HG02642 (cell line): Measurements from ENCODE around the gene LZTFL1.

Experiments
- ATAC-seq: cut with Tn5 transposase; IDR thresholded peaks from one replicate; pipeline ENCODE4 v1.9.1; 2021; ENCODE audit warnings: mild to moderate bottlenecking; ENCODE audit not compliant: unreplicated experiment, poor library complexity

The LZTFL1 gene, protein sequence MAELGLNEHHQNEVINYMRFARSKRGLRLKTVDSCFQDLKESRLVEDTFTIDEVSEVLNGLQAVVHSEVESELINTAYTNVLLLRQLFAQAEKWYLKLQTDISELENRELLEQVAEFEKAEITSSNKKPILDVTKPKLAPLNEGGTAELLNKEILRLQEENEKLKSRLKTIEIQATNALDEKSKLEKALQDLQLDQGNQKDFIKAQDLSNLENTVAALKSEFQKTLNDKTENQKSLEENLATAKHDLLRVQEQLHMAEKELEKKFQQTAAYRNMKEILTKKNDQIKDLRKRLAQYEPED

DNA sequence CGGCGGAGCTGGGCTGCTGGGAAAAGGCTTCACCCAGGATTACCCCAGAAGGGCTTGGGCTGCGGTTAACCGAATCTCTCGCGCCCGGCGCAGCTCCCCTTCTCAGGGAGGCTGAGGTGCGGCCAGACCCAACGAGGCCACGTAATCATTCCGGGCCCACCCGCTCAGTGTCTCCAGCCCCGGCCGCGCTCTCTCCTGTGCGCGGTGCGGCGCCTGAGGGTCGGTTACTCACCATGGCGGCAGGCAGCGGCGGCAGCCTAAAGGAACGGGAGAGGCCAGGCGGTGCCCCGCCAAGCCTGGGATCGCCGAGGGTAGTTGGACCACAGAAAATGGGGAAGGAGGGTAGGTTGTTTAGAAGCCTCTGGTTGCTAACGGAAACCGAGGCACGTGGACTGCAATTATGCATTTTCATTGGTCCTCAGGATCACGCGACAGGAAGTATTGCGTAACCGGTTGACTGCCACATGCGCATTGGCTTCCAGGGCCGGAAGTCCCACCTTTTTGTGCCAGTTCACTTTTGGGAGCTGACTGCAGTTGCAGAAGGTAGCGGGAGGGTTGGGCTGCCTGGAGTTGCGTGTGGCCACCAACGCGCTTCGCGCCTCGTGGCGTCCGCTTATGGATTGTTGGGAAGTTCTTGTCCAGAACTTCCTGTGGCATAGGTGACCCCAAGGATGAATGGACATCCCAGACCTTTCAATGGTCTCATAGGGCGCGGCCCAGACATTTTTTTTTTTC is at the start of gene LZTFL1:
TSS of gene LZTFL1 (minus strand) at position 363 of the 735 bp plus-strand sequence. CDS start at position 235, 128 bp downstream.
- ATAC-seq, result peak; percentile 90

DNA sequence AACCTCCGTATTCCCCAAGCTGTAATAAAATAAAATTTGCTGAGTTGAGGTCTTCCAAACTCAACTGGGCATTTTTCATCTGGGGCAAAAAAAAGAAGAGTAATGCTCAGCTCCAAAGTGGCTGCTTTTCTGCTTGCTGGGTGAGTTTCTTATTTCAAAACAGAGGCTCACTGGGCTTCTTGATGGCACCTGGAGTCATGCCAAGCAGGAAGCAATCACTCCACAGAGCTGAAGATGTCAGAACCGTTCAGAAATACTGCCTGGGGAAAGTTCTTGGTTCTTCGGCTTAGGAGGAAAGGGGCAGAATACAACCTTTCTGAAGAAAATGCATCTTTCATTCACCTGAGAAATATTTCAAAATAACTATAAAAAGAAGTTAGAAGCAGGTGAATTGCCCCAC is 48.5 kb upstream of the LZTFL1 start:
- ATAC-seq, result no peak

DNA sequence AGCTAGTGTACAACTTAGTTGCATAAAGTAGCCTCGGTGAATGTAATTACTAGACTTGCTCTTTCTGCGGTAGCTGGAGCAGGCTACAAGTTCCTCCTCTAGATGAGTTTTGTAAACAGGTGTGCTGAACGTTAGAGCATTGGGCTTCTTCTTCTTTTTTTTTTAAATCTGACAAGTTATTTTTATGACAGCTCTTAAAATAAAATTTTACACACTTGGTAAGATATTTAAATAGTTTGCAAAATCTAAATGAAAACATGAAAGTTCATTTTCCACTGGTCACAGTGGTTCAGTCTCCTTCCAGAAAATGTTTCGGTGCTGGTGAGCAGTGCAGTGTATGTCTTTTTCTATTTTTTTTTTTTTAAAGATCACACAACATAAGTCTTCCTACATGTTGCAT is 47.4 kb upstream of the LZTFL1 start:
- no peak for ATAC-seq

DNA sequence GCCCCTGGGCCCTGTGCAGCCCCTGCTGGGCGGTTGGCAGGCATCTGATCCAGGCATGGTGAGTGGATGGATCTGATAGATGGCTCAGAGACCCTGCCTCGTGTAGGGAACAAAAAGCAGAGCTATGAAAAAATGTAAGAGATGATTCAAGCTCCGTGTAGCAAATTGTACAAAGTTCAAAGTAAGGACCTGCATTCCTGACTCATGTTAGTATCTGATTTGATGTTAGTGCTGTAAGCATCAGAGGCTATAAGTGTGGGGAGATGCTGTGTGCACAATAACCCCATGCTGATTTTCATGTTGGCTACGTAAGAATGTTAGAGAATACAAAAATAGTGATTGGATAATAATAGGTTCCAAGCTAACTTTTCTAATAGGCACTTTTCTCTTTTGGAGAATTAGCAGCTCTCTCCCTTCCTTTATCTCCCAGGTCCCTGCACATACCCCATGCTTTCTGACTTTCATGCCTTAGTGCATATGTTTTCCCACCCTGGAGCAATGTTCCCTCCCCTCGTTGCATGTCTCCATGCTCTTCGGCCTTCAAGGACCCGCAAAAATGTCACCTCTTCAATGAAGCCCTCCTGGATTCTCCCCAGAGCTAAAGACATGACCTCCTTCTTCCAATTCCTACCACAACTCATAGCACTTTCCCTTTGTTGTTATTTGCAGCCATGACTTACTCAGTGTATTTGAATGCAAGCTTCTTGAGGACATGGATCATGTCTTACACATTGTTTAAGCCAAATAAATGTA is 46.0 kb upstream of the LZTFL1 start:
- ATAC-seq, result no peak

DNA sequence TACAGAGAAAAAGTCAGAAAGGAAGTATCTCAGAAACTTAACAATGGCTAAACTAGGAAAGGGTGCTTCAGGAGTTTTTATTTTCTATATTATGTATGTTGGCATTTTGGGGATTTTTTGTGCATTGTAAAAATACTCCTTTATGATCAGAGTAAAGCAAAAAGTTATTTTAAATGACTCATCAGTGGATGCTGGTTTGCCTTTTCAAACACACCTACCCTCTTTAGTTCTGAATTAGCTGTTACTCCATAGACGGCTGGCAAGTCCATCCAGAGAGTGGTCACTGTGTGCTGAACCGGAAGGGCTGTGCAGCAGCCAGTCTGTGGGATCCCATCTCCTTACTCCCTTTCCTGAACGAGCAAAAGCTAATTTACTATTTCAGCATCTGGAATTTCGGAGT is 45.4 kb upstream of the LZTFL1 start:
- no peak for ATAC-seq

DNA sequence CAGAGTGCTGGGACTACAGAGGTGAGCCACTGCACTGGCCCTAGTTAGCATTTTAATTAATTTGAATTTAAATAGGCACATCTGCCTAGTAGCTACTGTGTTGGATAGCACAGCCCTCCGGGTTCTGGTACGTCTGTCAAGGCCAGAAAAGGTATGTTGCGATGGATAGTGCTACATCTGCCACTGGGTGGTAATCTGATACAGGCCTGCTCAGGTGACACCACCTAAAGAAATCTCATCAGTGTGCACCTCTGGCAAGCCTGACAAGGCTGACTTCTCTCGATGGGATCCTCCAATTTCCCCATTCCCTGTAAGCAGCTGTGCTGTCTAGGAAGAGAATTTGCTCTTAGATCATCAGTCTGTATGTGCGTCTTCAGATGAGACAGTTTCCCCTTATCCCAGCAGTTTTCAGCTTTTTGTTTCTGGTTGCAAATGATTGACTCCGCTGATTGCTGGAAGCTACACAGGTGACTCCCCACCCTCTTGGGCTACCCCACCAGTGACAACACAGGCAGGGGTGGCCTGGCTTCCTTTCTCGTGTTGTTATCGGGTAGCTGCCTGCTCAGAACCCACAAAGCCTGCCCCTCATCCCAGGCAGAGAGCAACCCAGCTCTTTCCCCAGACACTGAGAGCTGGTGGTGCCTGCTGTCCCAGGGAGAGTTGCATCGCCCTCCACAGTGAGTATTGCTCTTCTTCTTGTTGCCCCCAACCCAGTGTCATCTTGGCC is 44.2 kb upstream of the LZTFL1 start, which contains the start of gene CCR9:
TSS of gene CCR9 (plus strand) at position 565 of the 727 bp plus-strand sequence. CDS start 8,391 bp downstream, outside the sequence.
- ATAC-seq, result no peak

DNA sequence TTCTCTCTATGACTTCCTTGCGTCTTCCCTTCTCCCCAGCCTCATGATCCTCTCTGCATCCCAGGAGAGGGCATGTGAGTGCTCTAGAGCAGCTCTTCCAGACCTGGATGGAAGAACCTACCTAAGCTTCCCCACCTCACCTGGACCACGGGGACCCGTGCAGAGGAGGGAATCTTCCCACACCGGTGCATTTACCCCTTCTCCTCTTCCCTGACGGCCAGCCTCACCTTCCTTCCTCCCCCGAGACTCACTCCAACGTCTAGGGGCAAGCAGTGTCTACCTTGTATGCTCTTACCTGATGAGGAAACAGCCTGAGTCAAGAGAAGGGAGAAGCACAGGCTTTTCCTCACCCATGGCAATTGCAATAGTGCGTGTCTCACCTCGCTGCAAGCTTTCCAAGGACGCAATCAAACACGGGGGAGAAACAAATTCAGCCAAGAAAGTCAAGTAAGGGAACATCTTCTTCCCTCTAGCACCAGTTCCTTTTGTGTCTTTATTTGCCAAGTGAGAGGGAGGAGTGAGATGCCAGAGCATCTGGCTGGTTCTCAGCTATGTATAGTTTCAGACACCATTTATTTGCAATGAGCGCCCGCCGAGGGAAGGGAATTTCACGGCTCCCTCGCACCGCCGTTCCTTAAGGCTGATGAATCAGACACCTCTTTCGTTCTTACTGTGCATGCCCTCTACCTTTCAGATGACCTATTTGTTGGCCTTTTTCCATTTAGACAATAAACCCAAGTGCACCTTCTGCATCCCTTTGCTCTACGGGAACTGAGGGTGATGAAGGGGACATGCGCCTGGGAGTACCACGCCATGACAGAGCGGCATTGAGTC is 42.7 kb upstream of the LZTFL1 start:
- ATAC-seq, result no peak

DNA sequence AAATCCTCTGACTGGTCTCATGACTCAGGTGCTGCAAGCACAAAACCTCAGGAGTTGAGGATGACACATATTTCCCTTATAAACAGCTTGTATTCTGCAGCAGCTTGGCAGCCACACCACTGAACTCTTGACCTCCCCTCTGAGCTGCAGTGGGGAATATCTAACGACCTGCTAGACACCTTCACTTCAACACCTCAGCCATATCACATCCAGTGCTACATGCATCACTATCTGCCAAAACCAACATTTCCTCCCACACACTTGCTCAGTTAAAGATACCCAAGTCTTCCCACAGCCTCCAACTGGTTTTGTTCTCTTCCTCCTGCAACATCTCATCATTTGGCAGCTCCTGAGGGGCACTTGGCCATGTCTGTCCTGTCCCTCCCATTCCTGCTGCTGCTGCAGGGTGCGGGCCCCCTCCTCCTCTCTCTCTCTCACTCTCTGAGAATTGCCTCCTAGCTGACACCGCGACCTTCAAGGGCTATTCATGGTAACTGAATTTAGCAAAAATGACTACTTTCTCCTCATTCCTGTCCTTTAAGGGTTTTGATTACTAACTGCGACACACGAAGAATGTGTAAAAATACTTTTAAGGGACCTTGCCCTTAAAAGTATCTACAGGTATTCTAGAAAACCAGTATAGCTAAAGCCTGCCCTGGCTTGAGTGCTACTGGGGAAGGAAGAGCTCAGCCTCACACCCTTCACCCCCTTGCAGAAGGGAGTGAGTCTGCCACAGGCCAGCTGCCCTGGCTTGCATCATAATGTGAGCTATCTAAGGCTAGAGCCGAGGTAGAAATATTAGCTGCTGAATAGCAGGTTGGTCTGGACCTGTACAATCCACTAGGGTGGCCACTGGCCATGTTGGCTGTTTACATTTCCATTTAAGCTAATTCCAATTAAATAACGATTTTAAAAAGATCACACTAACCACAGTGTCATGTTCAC is 39.4 kb upstream of the LZTFL1 start:
- ATAC-seq, result no peak

DNA sequence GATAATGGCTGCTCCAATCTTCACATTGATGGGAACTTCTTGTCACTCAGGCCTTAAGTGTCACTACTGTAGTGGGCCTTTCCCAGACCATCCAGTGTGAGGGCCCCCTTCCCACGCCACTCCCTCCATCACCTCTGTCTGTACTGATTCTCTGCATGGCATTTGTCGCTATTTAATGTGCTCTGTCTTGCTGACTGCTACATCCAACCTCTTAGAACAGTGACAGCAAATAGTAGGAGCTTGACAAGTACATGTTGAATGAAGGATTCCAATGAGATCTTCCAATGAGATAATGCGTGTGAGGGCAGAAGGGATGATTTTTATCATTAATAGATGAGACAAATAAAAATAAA is 38.8 kb upstream of the LZTFL1 start:
- no peak for ATAC-seq

DNA sequence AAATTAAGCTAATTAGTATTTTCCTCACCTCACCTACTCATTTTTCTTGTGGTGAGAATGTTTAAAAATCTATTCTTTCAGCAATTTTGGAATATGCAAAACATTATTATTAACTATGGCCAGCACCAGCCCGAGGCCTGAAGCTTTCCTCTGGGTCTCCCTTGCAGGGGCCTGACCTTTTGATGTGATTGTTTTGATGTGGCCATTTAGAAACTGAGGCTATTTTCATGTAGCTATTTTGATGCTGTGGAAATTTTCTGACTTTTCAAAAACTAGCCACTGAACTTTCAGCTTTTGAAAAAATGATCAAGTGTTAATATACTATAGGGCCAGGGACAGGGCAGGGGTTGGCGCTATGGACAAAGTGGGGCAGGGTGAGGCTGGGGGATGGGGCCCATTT is 36.2 kb upstream of the LZTFL1 start:
- ATAC-seq, result no peak

DNA sequence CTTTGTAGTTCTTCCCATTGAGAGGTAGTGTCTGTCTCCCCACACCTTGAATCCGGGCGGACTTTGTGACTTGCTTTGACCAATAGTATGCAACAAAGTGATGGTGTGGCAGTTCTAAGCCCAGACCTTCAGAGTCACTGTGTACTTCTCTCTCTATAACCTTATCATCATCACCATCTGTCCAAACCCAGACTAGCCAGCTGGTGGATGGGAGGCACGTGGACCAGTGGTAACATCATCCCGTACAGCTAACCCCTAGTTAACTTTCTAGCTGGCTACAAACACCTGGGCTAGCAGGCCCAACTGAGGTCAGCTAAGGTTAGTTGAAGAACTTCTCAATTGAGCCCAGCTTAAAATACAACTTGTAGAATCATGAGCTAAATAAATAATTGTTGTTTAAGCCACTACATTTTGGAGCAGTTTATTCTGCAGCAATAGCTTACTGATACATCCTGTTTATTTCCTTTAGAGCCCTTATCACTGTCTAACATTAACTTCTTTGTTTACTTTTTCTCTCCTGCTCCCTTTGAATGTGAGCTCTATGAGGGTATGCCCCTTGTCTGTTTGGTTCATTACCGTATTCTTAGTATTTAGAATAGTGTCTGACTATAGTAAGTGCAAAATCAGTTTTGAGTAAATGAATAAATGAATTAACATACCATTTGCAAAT is 32.9 kb upstream of the LZTFL1 start:
- ATAC-seq, result no peak

DNA sequence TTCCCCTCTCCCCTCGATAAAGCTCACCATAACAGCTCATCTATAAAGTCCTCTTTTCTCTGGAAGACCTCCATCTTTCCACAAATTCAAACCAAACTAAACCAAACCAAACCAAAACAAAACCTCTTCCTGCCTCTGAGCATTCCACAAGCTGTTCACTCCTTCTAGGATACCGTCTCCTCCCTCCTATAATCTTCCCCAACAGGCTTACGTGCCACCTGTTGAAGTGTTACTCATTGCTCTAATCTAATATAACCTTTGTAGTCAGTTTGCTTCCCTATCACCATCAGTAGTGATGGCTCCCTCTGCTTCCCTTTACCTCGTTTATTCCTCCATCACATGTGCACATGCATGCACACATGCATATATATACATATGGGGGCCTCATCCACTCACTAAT is 31.7 kb upstream of the LZTFL1 start:
- no peak for ATAC-seq

DNA sequence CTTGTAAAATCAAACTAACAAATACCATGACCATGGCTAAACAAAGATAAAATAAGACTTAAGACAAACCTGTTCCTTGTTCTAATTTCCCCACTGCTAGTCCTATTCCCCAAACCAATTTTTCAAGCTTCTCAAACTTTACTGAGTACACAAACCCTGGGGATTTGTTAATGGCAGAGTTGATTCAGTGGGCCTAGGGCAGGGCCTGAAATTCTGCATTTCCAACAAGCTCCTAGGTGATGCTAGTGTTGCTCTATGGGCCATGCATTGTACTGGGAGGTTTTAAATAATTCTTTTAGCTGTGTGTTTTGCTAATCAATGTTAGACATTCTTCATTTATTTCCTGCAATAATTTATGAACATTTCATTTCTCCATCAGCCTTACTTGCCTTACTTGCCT is 31.1 kb upstream of the LZTFL1 start:
- no peak for ATAC-seq

DNA sequence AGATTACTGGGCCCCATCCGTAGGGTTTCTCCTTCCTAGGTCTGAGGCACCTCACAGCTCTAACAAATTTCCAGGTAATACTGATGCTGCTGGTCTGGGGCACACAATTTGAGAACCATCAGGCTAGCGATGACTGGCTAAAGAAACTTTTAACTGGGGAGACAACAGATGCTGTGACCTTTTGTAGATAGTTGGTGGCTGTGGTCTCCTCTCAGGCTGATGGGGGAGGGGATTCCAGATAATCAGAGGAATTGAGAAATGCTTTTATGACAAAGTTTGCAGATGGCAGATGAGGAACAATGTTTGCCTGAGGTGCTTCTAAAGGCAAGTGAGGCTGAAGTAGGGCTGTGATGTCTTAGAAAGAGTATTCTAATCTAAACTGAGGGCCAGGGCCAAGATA is 30.6 kb upstream of the LZTFL1 start:
- ATAC-seq, result no peak

DNA sequence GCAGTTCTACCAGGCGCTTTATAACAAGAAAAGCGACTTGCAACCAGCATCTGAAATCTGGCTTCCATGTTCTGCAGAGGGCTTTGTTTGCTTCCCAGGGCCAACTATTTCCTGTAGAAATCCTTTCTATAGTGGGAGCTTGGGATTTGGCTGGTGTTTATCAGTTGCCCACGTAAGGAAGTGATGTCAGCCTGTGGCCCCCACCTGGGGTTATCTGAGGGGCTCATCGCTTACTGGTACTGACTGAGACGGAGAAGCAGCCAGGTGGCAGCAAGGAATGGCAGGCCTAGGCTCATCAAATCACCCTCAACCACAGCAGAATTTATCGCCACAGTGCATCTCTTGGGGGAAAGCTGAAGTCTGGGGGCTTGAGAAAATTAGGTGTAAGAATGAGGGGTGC is 29.9 kb upstream of the LZTFL1 start:
- no peak for ATAC-seq

DNA sequence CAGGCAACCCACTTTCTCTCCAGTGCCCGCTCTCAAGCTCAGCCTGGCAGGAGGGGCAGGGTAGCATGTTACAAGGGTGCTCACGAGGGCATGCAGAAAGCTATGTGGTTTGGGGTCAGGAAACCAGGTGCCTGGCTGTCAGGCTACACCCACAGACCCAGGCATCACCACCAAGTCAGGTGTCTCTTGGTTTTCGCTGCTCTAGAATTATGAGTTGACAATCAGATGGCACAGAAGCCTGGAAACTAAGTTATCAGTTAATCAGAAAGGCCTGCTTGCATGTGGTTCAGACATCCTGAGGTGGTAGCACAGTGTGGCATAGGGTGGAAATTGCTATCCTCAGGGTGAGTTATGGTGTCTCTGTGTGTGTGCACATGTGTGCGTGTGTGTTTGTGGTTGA is 28.2 kb upstream of the LZTFL1 start:
- no peak for ATAC-seq

DNA sequence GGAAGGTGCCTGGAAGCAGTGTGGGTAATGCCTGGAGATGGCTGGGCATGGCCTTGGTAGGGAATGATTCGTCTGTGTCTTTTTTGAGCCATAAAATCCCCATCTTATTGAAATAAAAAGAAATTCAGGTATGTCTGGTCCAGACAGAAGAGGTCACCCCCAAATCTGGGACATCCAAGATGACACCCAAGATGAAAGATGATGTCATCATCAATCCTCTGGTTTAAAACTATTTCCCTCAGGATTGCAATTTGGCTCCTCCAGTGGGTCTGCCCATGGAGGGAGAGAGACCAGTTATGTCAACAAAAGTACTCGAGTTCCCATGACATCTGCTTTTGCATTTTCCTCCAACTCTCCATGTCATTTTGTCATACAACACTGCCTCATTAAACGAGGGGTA is 27.7 kb upstream of the LZTFL1 start:
- ATAC-seq, result no peak

DNA sequence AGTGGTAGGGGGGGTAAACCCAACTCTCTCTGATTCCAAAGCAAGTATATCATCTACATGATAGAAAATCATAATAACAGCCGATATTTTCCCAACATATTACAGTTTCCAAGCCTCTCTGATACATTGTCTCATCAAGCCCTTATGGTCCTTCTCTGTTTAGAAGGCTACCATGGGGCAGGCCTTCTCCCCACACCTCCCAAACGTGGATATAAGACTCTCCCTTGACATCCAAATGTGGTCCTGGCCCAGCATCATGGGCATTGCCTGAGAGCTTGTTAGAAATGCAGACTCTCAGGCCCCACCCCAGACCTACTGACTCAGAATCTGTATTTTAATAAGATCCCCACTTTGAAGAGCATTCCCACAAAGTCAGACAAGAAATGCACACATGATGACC is 26.7 kb upstream of the LZTFL1 start:
- no peak for ATAC-seq
